Adrenal gland (tissue), 12 donors: ENCODE data around the gene SYCP2L. TPM values are rescaled to one million over a fixed set of nuclear protein-coding genes. Genes with fewer than 3 reads are reported as not detected.

ENCODE experiments used
- DNase-seq, 7 donors: peaks; one replicate each; pipeline ENCODE4 v3.0.0-alpha.2; 2019 to 2020
- H3K27ac ChIP-seq, 5 donors: fragments of 200-600 bp; sonication (generic) in 4 of 5; 1 replicate in 3 of 5; 2 replicates in 2 of 5; pipeline versions ENCODE4 v1.5.1 to v1.8.0; 2016 to 2020; ENCODE audit warnings: mild to moderate bottlenecking in 1 of 5
- H3K27me3 ChIP-seq: fragments of 200-600 bp; 2 replicates; pipeline ENCODE4 v1.8.0; 2021
- H3K36me3 ChIP-seq, 2 donors: fragments of 200-600 bp; replicated peaks in 1 of 2; 1 replicate in 1 of 2; 2 replicates in 1 of 2; pipeline versions ENCODE4 v1.5.1 to v1.8.0; 2018 to 2022
- H3K4me1 ChIP-seq, 2 donors: fragments of 200-600 bp; replicated peaks in 1 of 2; 1 replicate in 1 of 2; 2 replicates in 1 of 2; pipeline versions ENCODE4 v1.5.1 to v1.8.0; 2018 to 2021
- H3K4me3 ChIP-seq, 4 donors: fragments of 200-600 bp; sonication (generic) in 3 of 4; one replicate each; pipeline ENCODE4 v1.5.1; 2016 to 2018
- H3K9me3 ChIP-seq, 3 donors: fragments of 200-600 bp; sonication (generic) in 1 of 3; replicated peaks in 1 of 3; 1 replicate in 2 of 3; 2 replicates in 1 of 3; pipeline versions ENCODE4 v1.5.1 to v1.8.0; 2016 to 2021
- POLR2A ChIP-seq, 2 donors: fragments of 450-650 bp; IDR thresholded peaks; one replicate each; pipeline ENCODE4 v1.6.1; 2017; ENCODE audit warnings: antibody characterized with exemption in 2 of 2, mild to moderate bottlenecking in 2 of 2, moderate library complexity in 1 of 2
- WGBS, 4 donors: extraction: QIAGEN DNeasy Blood & Tissue Kit in 2 of 4; methylation state at CpG; one replicate each; pipeline versions ENCODE4 v1.1.5 to v1.1.7; 2013 to 2017; 5-methylcytosine and 5-hydroxymethylcytosine counted together
- intact Hi-C, 2 donors: fragments of 100-400 bp; cut with DNase I; formaldehyde crosslinking; loops; one replicate each; pipeline versions ENCODE4 v1.14.1 to v1.15.0; 2022 to 2023
- polyA plus RNA-seq, 3 donors: library from polyadenylated mRNA; stranded (reverse); fragments of 200-250 nt in 2 of 3; fragments of 350-450 nt in 1 of 3; fragmentation: Illumina TruSeq in 1 of 3; extraction: RNeasy Lipid Tissue Mini Kit (QIAGEN cat#74804) in 1 of 3; gene quantifications; one replicate each; pipeline ENCODE4 v1.2.3, GENCODE V29; 2013 to 2014
- total RNA-seq, 9 donors: library from RNA; depleted of rRNA in 4 of 9; stranded (reverse); fragments of >200 nt in 4 of 9; fragments of 120-200 nt in 1 of 9; fragmentation: NEBNext Ultra II Directional in 1 of 9; extraction: Animal tissue kit (Norgen Biotek cat#: 25700) in 1 of 9; gene quantifications; one replicate each; pipeline versions ENCODE4 v1.1.0 to v1.2.4, GENCODE V29; 2013 to 2023
- TF ChIP-seq, protein P1 (sequence below), 6 experiments: fragments of 450-650 bp in 4 of 6; fragments of 200-600 bp in 2 of 6; sonication (generic) in 1 of 6; IDR thresholded peaks; 1 replicate in 5 of 6; 2 replicates in 1 of 6; pipeline versions ENCODE4 v1.5.1 to v1.8.0; 2016 to 2021; ENCODE audit warnings: antibody characterized with exemption in 6 of 6, mild to moderate bottlenecking in 2 of 6, moderate library complexity in 1 of 6
- donor health status: healthy with polysubstance abuse.
- donor health status: Bipolar disorder and iron deficiency.
- donor health status: DM: yes; HTN: yes; CAD: no.
- donor health status: DM: no; HTN: no; CAD: no.
- donor health status: DM: no; HTN: no; CAD: no.
- donor health status: DM: yes; HTN: yes; CAD: no.

The SYCP2L gene
- total and polyA plus RNA-seq, 12 donors: 0.09 to 3.0 (median 0.64) TPM; not detected in 2

DNA sequence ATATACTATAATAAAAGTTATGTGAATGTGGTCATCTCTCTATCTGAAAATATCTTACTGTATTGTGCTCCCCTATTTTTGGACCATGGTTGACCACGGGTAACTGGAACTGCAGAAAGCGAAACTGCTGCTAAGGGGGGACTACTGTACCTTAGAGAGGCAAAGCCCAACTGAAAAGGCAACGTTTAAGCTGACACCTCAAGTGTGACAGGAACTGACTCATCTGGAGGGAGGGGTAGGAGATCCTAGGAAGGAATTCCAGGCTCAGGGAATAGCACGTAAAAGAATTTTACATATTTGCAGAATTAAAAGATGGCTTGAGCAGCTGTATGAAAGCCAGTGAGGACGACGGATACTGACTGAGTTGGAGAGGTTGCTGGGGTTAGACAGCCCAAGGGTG is 122.5 kb downstream of the SYCP2L start:
- no peak overlapping the region for H3K4me3 ChIP-seq
- intact Hi-C loops: no loop called here
- H3K27ac ChIP-seq: no peak overlapping the region
- H3K4me1 ChIP-seq: no peaks in the 10 kb centered on the region
- peaks cover 5% of the 10 kb centered on the region for H3K27me3 ChIP-seq
- WGBS, 4 donors: 56 to 75% (median 62%) methylated on average over 6 of the region's 6 CpGs
- no peaks in the 10 kb centered on the region for H3K36me3 ChIP-seq
- TF ChIP-seq, protein P1, sequence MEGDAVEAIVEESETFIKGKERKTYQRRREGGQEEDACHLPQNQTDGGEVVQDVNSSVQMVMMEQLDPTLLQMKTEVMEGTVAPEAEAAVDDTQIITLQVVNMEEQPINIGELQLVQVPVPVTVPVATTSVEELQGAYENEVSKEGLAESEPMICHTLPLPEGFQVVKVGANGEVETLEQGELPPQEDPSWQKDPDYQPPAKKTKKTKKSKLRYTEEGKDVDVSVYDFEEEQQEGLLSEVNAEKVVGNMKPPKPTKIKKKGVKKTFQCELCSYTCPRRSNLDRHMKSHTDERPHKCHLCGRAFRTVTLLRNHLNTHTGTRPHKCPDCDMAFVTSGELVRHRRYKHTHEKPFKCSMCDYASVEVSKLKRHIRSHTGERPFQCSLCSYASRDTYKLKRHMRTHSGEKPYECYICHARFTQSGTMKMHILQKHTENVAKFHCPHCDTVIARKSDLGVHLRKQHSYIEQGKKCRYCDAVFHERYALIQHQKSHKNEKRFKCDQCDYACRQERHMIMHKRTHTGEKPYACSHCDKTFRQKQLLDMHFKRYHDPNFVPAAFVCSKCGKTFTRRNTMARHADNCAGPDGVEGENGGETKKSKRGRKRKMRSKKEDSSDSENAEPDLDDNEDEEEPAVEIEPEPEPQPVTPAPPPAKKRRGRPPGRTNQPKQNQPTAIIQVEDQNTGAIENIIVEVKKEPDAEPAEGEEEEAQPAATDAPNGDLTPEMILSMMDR (IDR thresholded peaks at IDR 0.05): no peak
- TF ChIP-seq POLR2A (IDR thresholded peaks at IDR 0.05): no peak
- no peak for DNase-seq
- no peaks in the 10 kb centered on the region for H3K9me3 ChIP-seq

DNA sequence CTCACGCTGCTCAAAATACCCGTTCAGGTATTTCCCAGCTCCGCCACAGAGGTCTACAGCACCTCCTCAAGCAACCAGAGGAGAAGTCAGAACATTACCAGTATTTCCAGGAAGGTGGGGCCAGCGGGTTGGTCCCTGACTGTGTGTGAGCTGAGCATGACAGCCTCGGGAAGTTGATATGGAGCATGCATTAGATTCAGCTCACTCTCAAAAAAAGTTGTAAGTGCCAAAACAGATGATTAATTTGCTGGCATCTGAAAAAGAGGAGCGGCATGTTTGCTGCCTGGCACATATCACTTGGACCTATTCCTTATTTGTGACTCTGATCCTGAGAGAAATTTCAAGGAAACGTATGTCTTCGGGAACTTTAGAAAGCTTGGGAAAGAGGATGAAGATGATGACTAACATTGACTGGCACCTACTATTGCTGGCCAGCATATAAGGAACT is 125.0 kb downstream of the SYCP2L start:
- WGBS, 4 donors: 61 to 70% (median 62%) methylated on average over 8 of the region's 8 CpGs
- no peaks in the 10 kb centered on the region for H3K9me3 ChIP-seq
- TF ChIP-seq, protein P1 (IDR thresholded peaks at IDR 0.05): no peak
- no peak for TF ChIP-seq POLR2A (IDR thresholded peaks at IDR 0.05)
- H3K27me3 ChIP-seq: peaks cover 5% of the 10 kb centered on the region
- H3K27ac ChIP-seq: no peak overlapping the region
- intact Hi-C loops: no loop called here
- H3K4me3 ChIP-seq: no peak overlapping the region
- no peaks in the 10 kb centered on the region for H3K4me1 ChIP-seq
- no peak for DNase-seq
- H3K36me3 ChIP-seq: no peaks in the 10 kb centered on the region

DNA sequence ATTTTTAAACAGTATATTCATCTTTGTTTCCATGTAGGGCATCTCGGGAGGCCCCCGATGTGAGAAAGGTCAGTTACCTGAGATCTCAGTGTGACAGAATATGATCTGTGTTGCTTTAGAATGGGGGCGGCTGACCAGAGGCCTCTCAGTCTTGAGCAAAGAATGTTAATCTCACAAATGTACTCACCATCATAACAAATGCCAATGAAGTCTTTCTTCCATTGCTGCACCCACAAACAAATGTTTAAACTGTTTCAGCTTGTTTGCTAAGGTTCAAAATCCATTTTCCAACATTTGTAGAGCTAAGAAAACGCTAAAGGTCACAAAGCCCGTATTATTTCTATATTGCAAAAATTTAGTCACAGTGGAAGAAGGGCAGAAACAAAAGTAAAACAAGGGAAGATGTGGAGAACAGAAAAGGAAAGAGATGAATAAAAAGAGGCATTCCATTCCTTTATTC is 125.5 kb downstream of the SYCP2L start:
- intact Hi-C loops: no loop called here
- H3K9me3 ChIP-seq: no peaks in the 10 kb centered on the region
- TF ChIP-seq POLR2A (IDR thresholded peaks at IDR 0.05): no peak
- TF ChIP-seq, protein P1 (IDR thresholded peaks at IDR 0.05): no peak

DNA sequence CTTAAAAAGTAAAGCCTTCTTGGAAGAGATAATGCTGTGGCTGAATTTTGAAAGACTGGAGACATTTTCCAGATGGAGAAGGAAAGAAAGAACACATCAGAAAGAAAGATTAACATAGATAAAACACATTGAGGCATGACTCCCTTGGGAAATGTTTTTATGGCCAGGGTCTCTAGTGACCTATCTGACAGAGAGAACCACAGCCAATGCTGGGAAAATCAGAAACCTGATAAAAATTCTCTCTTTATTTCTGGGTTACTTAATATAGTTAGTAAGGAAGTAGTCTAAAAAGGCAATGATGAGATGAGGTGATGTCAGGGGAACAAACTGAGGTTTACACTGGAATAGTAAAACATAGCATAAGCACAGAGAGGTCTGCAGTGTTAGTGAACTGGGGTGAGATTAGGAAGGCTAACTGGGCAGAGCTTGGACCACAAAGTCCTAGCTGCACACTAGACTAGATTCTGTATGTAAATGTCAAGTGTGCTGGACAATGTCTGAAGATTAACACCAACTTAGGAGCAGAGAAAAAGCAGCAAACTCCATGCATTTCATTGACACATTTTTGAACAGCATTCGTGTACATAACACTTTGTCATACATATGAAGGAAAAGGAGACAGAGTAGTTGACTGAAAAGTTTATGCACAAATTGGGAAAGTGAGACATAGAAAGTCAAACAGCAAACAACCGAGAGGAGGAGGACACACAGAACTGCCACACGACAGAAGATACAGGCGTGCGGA is 126.3 kb downstream of the SYCP2L start:
- TF ChIP-seq POLR2A (IDR thresholded peaks at IDR 0.05): no peak
- TF ChIP-seq, protein P1 (IDR thresholded peaks at IDR 0.05): no peak
- Histone ChIP-seq H3K36me3 (no peaks in the 10 kb centered on the region), H3K27ac (no peak overlapping the region), H3K9me3 (no peaks in the 10 kb centered on the region), H3K27me3 (peaks cover 5% of the 10 kb centered on the region), H3K4me1 (no peaks in the 10 kb centered on the region), H3K4me3 (no peak overlapping the region)
- DNase-seq: no peak
- intact Hi-C loops: no loop called here
- 81 to 91% (median 87%) methylated on average over 5 of the region's 5 CpGs for WGBS, 4 donors

More for the DNA sequence above, 125.5 kb downstream of the SYCP2L start:
- WGBS, 4 donors: 50 to 67% (median 58%) methylated on average over 5 of the region's 5 CpGs
- H3K27me3 ChIP-seq: peaks cover 5% of the 10 kb centered on the region
- H3K36me3 ChIP-seq: no peaks in the 10 kb centered on the region
- no peak overlapping the region for H3K4me3 ChIP-seq
- H3K27ac ChIP-seq: no peak overlapping the region
- DNase-seq: no peak
- no peaks in the 10 kb centered on the region for H3K4me1 ChIP-seq
